ENCODE data around the gene MAST4. TPM values are rescaled to one million over a fixed set of nuclear protein-coding genes. Genes with fewer than 3 reads are reported as not detected.

The MAST4 gene
- total and polyA plus RNA-seq, 2 of the 4 experiments (the other 2 are of a cell fraction): 4.8 to 6.8 TPM

- BruUV-seq (replicated peaks): no TSS peak
- H4K8ac ChIP-seq (ENCODE audit: low read depth in 2 of 2, low read length in 2 of 2): no peak overlapping the region
- no CpG with 5 or more reads among the region's 4 CpGs for WGBS, 2 experiments (ENCODE audit: extremely low coverage in 2 of 2, insufficient read length in 1 of 2)
- H2BK15ac ChIP-seq (ENCODE audit: low read depth, low read length): no peak overlapping the region
- no peak overlapping the region for H3K4me2 ChIP-seq (ENCODE audit: low read depth, low read length)
- no peak overlapping the region for H3K14ac ChIP-seq (replicated peaks; ENCODE audit: low read depth, low read length)
- no peak overlapping the region for H2BK120ac ChIP-seq (ENCODE audit: low read depth, low read length)
- peaks cover 4% of the 10 kb centered on the region for H3K4me1 ChIP-seq (ENCODE audit: control insufficient read depth, insufficient read depth, low read length)
- no peaks in the 10 kb centered on the region for H4K20me1 ChIP-seq (ENCODE audit: insufficient read depth, low read length)
- H3K9me3 ChIP-seq (ENCODE audit: control insufficient read depth, insufficient read depth, low read length): no peaks in the 10 kb centered on the region
- no peaks in the 10 kb centered on the region for H3K27me3 ChIP-seq (ENCODE audit: control insufficient read depth, insufficient read depth, low read length)
- H3K79me1 ChIP-seq (ENCODE audit: low read depth in 1 of 2, low read length in 2 of 2): no peaks in the 10 kb centered on the region
- H2AFZ ChIP-seq (replicated peaks; ENCODE audit: low read length, poor library complexity): no peak overlapping the region
- no peak overlapping the region for H3K4me3 ChIP-seq (ENCODE audit: insufficient read depth, low read depth, low read length)
- no peak overlapping the region for H2BK5ac ChIP-seq (ENCODE audit: low read depth, low read length, poor library complexity, severe bottlenecking)
- no peak overlapping the region for H3K56ac ChIP-seq (ENCODE audit: extremely low read depth, insufficient read depth, low read length)
- dilution Hi-C loops (cut with HindIII; ENCODE audit: low sequenced_read_pairs, unreplicated experiment) (no loop called here), in situ Hi-C loops (cut with MboI; ENCODE audit: low sequenced_read_pairs) (no loop called here), intact Hi-C loops (cut with micrococcal nuclease) (no loop called here)
- ATAC-seq (ENCODE audit: low read depth) (no peak), DNase-seq (no peak)
- H3K9ac ChIP-seq (ENCODE audit: low read depth, low read length): no peak overlapping the region
- H3K27ac ChIP-seq (ENCODE audit: insufficient read depth, low read length): no peak overlapping the region
- H2BK20ac ChIP-seq (ENCODE audit: low read depth, low read length): no peak overlapping the region
- H4K5ac ChIP-seq (ENCODE audit: low read depth, low read length): no peak overlapping the region
- CTCF ChIA-PET: interaction anchor here (1.9 kb wide), 1 partner anchor 8 kb away, joined by 5 read pairs; no protein-coding TSS in a partner anchor
- H3K18ac ChIP-seq (ENCODE audit: low read depth, low read length): no peak overlapping the region
- no peak overlapping the region for H3K4ac ChIP-seq (ENCODE audit: low read depth, low read length)
- POLR2A ChIA-PET (ENCODE audit: unreplicated experiment): no interaction called here
- H2AK5ac ChIP-seq (ENCODE audit: low read depth, low read length): no peak overlapping the region
- H2AK9ac ChIP-seq (replicated peaks; ENCODE audit: low read depth, low read length, poor library complexity): no peak overlapping the region
- H3K36me3 ChIP-seq (ENCODE audit: control insufficient read depth, insufficient read depth, low read length): no peaks in the 10 kb centered on the region
- H3K9me1 ChIP-seq (ENCODE audit: insufficient read depth, low read length): peaks cover 4% of the 10 kb centered on the region; the same call in 1 of the 2 replicates
- no peak overlapping the region for H3K23ac ChIP-seq (ENCODE audit: low read depth, low read length)
- H4K91ac ChIP-seq (ENCODE audit: insufficient read depth, low read depth, low read length): no peak overlapping the region
- peak; percentile 36; the same call in 1 of the 2 replicates for TF ChIP-seq CEBPB (IDR thresholded peaks at IDR 0.05; ENCODE audit: low read depth, low read length)
- no peak for TF ChIP-seq MAFK (IDR thresholded peaks at IDR 0.05; ENCODE audit: low read depth, low read length)
- TF ChIP-seq RFX5 (IDR thresholded peaks at IDR 0.05; ENCODE audit: low read depth, low read length): no peak
- TF ChIP-seq ELK1 (IDR thresholded peaks at IDR 0.05; ENCODE audit: borderline replicate concordance, low read depth, low read length): no peak
- TF ChIP-seq SMC3 (IDR thresholded peaks at IDR 0.05; ENCODE audit: low read depth, low read length): no peak
- TF ChIP-seq FOS (IDR thresholded peaks at IDR 0.05; ENCODE audit: low read depth, low read length): no peak
- no peak for TF ChIP-seq CHD1 (IDR thresholded peaks at IDR 0.05; ENCODE audit: low read depth, low read length)
These were observed 396.4 kb downstream of the MAST4 start for GRCh38 chr5:66992547-66992946.

All from IMR-90 (cell line).